CD14-positive monocyte (primary cell): ENCODE data around the gene TSNAX. TPM values are rescaled to one million over a fixed set of nuclear protein-coding genes. Genes with fewer than 3 reads are reported as not detected.
A peak's percentile ranks its signal among the peaks of the same experiment; 100 is the strongest.

Experiments used
- DNase-seq, 3 donors: peaks; one replicate each; pipeline ENCODE4 v3.0.0-alpha.2; 2011 to 2022
- H2AFZ ChIP-seq: 2 replicates; pipeline ENCODE4 v1.6.0; 2012; ENCODE audit warnings: mild to moderate bottlenecking, low read depth, low read length, inconsistent platforms; ENCODE audit not compliant: insufficient read depth, poor library complexity, severe bottlenecking
- H3K27ac ChIP-seq, 2 donors: 1 replicate in 1 of 2; 2 replicates in 1 of 2; pipeline ENCODE4 v1.5.1; 2012 to 2013; ENCODE audit warnings: low read length in 2 of 2, control low read depth in 1 of 2, inconsistent platforms in 1 of 2, low read depth in 1 of 2, mild to moderate bottlenecking in 1 of 2
- H3K27me3 ChIP-seq, 2 donors: one replicate each; pipeline versions ENCODE4 v1.6.0 to v1.6.1; 2011 to 2013; ENCODE audit warnings: low read length in 2 of 2; ENCODE audit not compliant: control insufficient read depth in 2 of 2, insufficient read depth in 2 of 2
- H3K36me3 ChIP-seq, 2 donors: replicated peaks in 1 of 2; 1 replicate in 1 of 2; 2 replicates in 1 of 2; pipeline versions ENCODE4 v1.5.1 to v1.6.1; 2012 to 2013; ENCODE audit warnings: low read length in 2 of 2, control low read depth in 1 of 2, inconsistent platforms in 1 of 2, mild to moderate bottlenecking in 1 of 2; ENCODE audit not compliant: insufficient read depth in 2 of 2, control insufficient read depth in 1 of 2
- H3K4me1 ChIP-seq, 2 donors: 1 replicate in 1 of 2; 2 replicates in 1 of 2; pipeline versions ENCODE4 v1.5.1 to v1.6.1; 2012 to 2013; ENCODE audit warnings: low read length in 2 of 2, control low read depth in 1 of 2, inconsistent platforms in 1 of 2, mild to moderate bottlenecking in 1 of 2, moderate library complexity in 1 of 2; ENCODE audit not compliant: insufficient read depth in 2 of 2, control insufficient read depth in 1 of 2
- H3K4me2 ChIP-seq: replicated peaks from 2 replicates; pipeline ENCODE3; 2012; ENCODE audit warnings: low read length, moderate library complexity, mild to moderate bottlenecking; ENCODE audit not compliant: poor library complexity, severe bottlenecking; ENCODE audit errors: extremely low read depth
- H3K4me3 ChIP-seq, 3 experiments: fragments of 200-600 bp in 1 of 3; sonication (generic) in 1 of 3; replicated peaks in 1 of 3; 1 replicate in 2 of 3; 2 replicates in 1 of 3; pipeline ENCODE4 v1.5.1; 2011 to 2013; ENCODE audit warnings: low read length in 3 of 3, mild to moderate bottlenecking in 3 of 3, control low read depth in 2 of 3, low read depth in 2 of 3, inconsistent platforms in 1 of 3, moderate library complexity in 1 of 3
- H3K79me2 ChIP-seq: 2 replicates; pipeline ENCODE4 v1.6.0; 2012; ENCODE audit warnings: mild to moderate bottlenecking, control low read depth, inconsistent platforms, low read length, moderate library complexity; ENCODE audit not compliant: insufficient read depth
- H3K9ac ChIP-seq: 2 replicates; pipeline ENCODE4 v1.6.0; 2017; ENCODE audit warnings: low read length, mild to moderate bottlenecking; ENCODE audit not compliant: insufficient read depth, poor library complexity, severe bottlenecking
- H3K9me3 ChIP-seq, 2 donors: replicated peaks in 1 of 2; 1 replicate in 1 of 2; 2 replicates in 1 of 2; pipeline versions ENCODE4 v1.5.1 to v1.6.1; 2012 to 2013; ENCODE audit warnings: low read length in 2 of 2, control low read depth in 1 of 2; ENCODE audit not compliant: control insufficient read depth in 1 of 2, insufficient read depth in 1 of 2
- H4K20me1 ChIP-seq: 2 replicates; pipeline ENCODE4 v1.6.0; 2012; ENCODE audit warnings: mild to moderate bottlenecking, low read length, control low read depth, moderate library complexity; ENCODE audit not compliant: insufficient read depth
- H3K27ac Mint-ChIP-seq, 7 donors: one replicate each; pipeline ENCODE4 v1.8.0; 2020; ENCODE audit warnings: mild to moderate bottlenecking in 7 of 7, mixed read lengths in 7 of 7, moderate library complexity in 6 of 7, inconsistent platforms in 2 of 7
- H3K27me3 Mint-ChIP-seq, 3 donors: one replicate each; pipeline ENCODE4 v1.8.0; 2021 to 2022; ENCODE audit warnings: low read depth in 3 of 3, mild to moderate bottlenecking in 3 of 3, mixed read lengths in 3 of 3, moderate library complexity in 3 of 3, inconsistent platforms in 1 of 3
- H3K36me3 Mint-ChIP-seq, 2 donors: one replicate each; pipeline ENCODE4 v1.8.0; 2020; ENCODE audit warnings: mixed read lengths in 2 of 2, inconsistent platforms in 1 of 2, mild to moderate bottlenecking in 1 of 2
- H3K4me1 Mint-ChIP-seq: one replicate; pipeline ENCODE4 v1.8.0; 2020; ENCODE audit warnings: mild to moderate bottlenecking, mixed read lengths
- H3K4me3 Mint-ChIP-seq, 2 donors: one replicate each; pipeline ENCODE4 v1.8.0; 2020; ENCODE audit warnings: mild to moderate bottlenecking in 2 of 2, mixed read lengths in 2 of 2, moderate library complexity in 1 of 2
- H3K9me3 Mint-ChIP-seq, 7 donors: one replicate each; pipeline ENCODE4 v1.8.0; 2020 to 2022; ENCODE audit warnings: mixed read lengths in 7 of 7, mild to moderate bottlenecking in 6 of 7, moderate library complexity in 6 of 7, inconsistent platforms in 2 of 7
- CTCF ChIP-seq: fragments of 200-600 bp; IDR thresholded peaks from one replicate; pipeline ENCODE4 v1.8.0; 2022; ENCODE audit warnings: antibody characterized with exemption, mild to moderate bottlenecking
- WGBS: methylation state at CpG from one replicate; pipeline ENCODE4 v1.1.5; 2013; ENCODE audit warnings: missing lambda C conversion rate; ENCODE audit not compliant: insufficient coverage; 5-methylcytosine and 5-hydroxymethylcytosine counted together
- intact Hi-C, 2 donors: fragments of 100-400 bp; cut with micrococcal nuclease; formaldehyde crosslinking; loops; one replicate each; pipeline versions ENCODE4 v1.15.0 to v1.15.1; 2023
- polyA plus RNA-seq, 3 donors: library from polyadenylated mRNA; depleted of rRNA in 1 of 3; unstranded in 2 of 3; stranded (reverse) in 1 of 3; fragments of 300-500 nt in 2 of 3; fragments of >200 nt in 1 of 3; fragmentation: Illumina TruSeq in 2 of 3; gene quantifications; 1 replicate in 2 of 3; 2 replicates in 1 of 3; pipeline ENCODE4 v1.2.3, GENCODE V29; 2012 to 2021

TSNAX gene
- polyA plus RNA-seq, 3 donors = 15.6 to 86.9 (median 82.0) TPM

- intact Hi-C loops = no loop called here
Measured at GRCh38 chr1:231487910-231488309, 40.6 kb upstream of the TSNAX start.

GRCh38 chr1:231493421-231494185 is 34.9 kb upstream of the TSNAX start:
- Mint-ChIP-seq H3K27ac (peak overlapping the region in 3 of 7 donors; percentile 10 to 65 (median 27)), H3K4me3 (peak overlapping the region in 1 of 2 donors; percentile 56), H3K9me3 (peaks cover 10 to 16% (median 12%) of the 10 kb centered on the region in 7 donors), H3K4me1 (peaks cover 7% of the 10 kb centered on the region), H3K36me3 (no peaks in the 10 kb centered on the region), H3K27me3 (peaks cover 15 to 26% (median 17%) of the 10 kb centered on the region in 3 donors)
- no CpG with 5 or more reads among the region's 6 CpGs for WGBS
- Histone ChIP-seq H4K20me1 (no peaks in the 10 kb centered on the region), H3K4me3 (no peak overlapping the region), H2AFZ (no peak overlapping the region), H3K36me3 (no peaks in the 10 kb centered on the region), H3K9ac (no peak overlapping the region), H3K9me3 (peaks cover 4 to 11% of the 10 kb centered on the region in 2 donors), H3K4me1 (peaks cover 3 to 7% of the 10 kb centered on the region in 2 donors), H3K27ac (no peak overlapping the region), H3K27me3 (peaks cover 4 to 21% of the 10 kb centered on the region in 2 donors), H3K79me2 (no peaks in the 10 kb centered on the region), H3K4me2 (no peak overlapping the region)
- intact Hi-C loops = no loop called here
- DNase-seq = peak; percentile 11 to 76 (median 20)
- no peak for TF ChIP-seq CTCF

More at GRCh38 chr1:231487910-231488309, 40.6 kb upstream of the TSNAX start:
- H4K20me1 ChIP-seq = no peaks in the 10 kb centered on the region
- no peak overlapping the region for H3K4me2 ChIP-seq
- H3K79me2 ChIP-seq = no peaks in the 10 kb centered on the region
- no peaks in the 10 kb centered on the region for H3K9me3 Mint-ChIP-seq
- no peak for TF ChIP-seq CTCF
- no peaks in the 10 kb centered on the region for H3K36me3 ChIP-seq
- peaks cover 21 to 27% of the 10 kb centered on the region in 2 donors for H3K27me3 ChIP-seq
- no peak for DNase-seq
- H3K4me1 ChIP-seq = no peaks in the 10 kb centered on the region
- H3K9me3 ChIP-seq = no peaks in the 10 kb centered on the region
- no CpG with 5 or more reads among the region's 3 CpGs for WGBS
- no peak overlapping the region for H2AFZ ChIP-seq
- H3K4me3 ChIP-seq = no peak overlapping the region
- no peak overlapping the region for H3K9ac ChIP-seq
- no peak overlapping the region for H3K27ac ChIP-seq
- H3K27ac Mint-ChIP-seq = no peak overlapping the region
- H3K4me1 Mint-ChIP-seq = peaks cover 3% of the 10 kb centered on the region
- no peaks in the 10 kb centered on the region for H3K36me3 Mint-ChIP-seq
- peak overlapping the region in 1 of 2 donors; percentile 21 for H3K4me3 Mint-ChIP-seq
- H3K27me3 Mint-ChIP-seq = peaks cover 14 to 22% (median 16%) of the 10 kb centered on the region in 3 donors
